SJSA1 (cell line): ENCODE data around the gene CTNNA2. TPM values are rescaled to one million over a fixed set of nuclear protein-coding genes. Genes with fewer than 3 reads are reported as not detected.

ENCODE experiments used
- DNase-seq, 2 experiments: peaks; one replicate each; pipeline ENCODE4 v3.0.0-alpha.2; 2015 to 2020; ENCODE audit warnings: low spot score in 2 of 2, low read depth in 1 of 2
- H3K27ac ChIP-seq: fragments of 250-450 bp; sonication (Bioruptor Pico); 2 replicates; pipeline ENCODE4 v1.5.1; 2020; ENCODE audit warnings: mild to moderate bottlenecking, moderate library complexity
- H3K27me3 ChIP-seq: fragments of 250-450 bp; sonication (Bioruptor Pico); replicated peaks from 2 replicates; pipeline ENCODE4 v1.5.1; 2020; ENCODE audit warnings: mild to moderate bottlenecking, moderate library complexity
- H3K36me3 ChIP-seq: fragments of 250-450 bp; sonication (Bioruptor Pico); 2 replicates; pipeline ENCODE4 v1.5.1; 2020; ENCODE audit warnings: mild to moderate bottlenecking
- H3K4me1 ChIP-seq: fragments of 250-450 bp; sonication (Bioruptor Pico); replicated peaks from 2 replicates; pipeline ENCODE4 v1.6.1; 2021; ENCODE audit warnings: mild to moderate bottlenecking
- H3K4me3 ChIP-seq: fragments of 250-450 bp; sonication (Bioruptor Pico); 2 replicates; pipeline ENCODE4 v1.5.1; 2020; ENCODE audit warnings: mild to moderate bottlenecking
- H3K9me3 ChIP-seq: fragments of 250-450 bp; sonication (Bioruptor Pico); replicated peaks from 2 replicates; pipeline ENCODE4 v1.5.1; 2020; ENCODE audit warnings: mild to moderate bottlenecking
- total RNA-seq: library from RNA; depleted of rRNA; stranded (reverse); fragments of >200 nt; shearing (Covaris generic); gene quantifications from 2 replicates; pipeline ENCODE4 v1.2.3, GENCODE V29; 2014

The CTNNA2 gene
- total RNA-seq, 1 experiment from 2014 or later, result not detected

DNA sequence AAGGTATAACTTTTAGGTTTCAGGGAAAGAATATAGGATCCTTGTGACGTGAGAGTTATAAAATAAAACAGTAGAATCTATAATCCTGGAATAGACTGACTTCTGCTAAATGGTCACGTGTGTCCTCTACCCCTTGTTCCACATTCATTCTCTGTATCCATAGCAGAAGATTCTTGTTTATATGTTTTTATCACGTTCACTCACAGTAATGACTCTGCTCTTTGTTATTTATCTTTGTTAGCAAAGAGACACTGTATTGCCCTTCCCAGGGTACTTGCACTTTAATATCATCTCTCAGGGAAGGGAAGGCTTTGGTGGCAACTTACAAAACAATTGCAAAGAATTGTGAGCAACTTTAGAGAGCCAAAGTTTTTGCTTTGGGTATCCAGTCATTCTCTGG is 997.9 kb downstream of the CTNNA2 start:
- H3K36me3 ChIP-seq, result no peaks in the 10 kb centered on the region
- no peak overlapping the region for H3K4me3 ChIP-seq
- no peak overlapping the region for H3K27ac ChIP-seq
- H3K9me3 ChIP-seq, result no peaks in the 10 kb centered on the region; the same call in 1 of the 2 replicates
- no peaks in the 10 kb centered on the region for H3K27me3 ChIP-seq
- no peak for DNase-seq
- no peaks in the 10 kb centered on the region for H3K4me1 ChIP-seq

DNA sequence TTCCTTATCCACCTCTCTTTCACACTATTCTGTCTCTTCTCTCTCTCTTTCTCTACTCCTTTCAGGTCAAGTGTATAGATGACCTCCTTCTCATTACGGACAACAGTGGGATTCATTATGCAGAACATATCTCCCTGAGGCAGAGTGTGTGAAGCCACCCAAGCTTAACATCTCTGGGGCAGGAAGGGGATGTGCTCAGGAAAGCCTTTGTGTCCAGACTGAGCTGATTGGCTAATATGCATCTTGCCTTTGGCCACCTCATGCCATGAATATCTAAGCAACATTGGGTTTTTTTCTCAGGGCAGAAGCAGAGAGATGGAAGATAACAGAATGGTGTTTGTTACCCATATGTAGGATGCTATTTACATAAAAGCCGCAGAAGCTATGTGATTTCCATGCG is 1003.1 kb downstream of the CTNNA2 start:
- no peak for DNase-seq
- Histone ChIP-seq H3K4me1 (no peaks in the 10 kb centered on the region), H3K36me3 (no peaks in the 10 kb centered on the region), H3K27ac (no peak overlapping the region), H3K27me3 (no peaks in the 10 kb centered on the region), H3K9me3 (no peaks in the 10 kb centered on the region), H3K4me3 (no peak overlapping the region)

DNA sequence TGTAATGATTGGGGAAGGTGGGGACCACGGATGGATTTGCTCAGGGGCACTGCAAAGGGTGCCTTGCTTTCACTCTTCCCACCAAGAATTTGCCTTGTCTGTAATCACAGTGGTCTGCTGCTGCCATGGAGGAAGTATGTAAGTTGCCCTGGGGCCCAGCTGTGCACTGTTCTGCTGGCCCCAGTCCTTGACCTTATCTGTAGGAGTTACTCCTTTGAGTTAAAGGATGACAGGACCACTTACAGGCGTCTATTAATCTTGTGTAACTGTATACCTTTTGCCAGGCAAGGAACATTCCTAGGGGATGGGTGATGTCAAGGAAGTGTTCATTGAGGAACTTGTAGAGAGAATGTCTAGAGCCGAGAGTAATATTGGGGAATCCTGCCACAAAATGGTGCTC is 1004.5 kb downstream of the CTNNA2 start:
- no peaks in the 10 kb centered on the region for H3K36me3 ChIP-seq
- H3K27ac ChIP-seq, result no peak overlapping the region
- DNase-seq, result no peak
- H3K27me3 ChIP-seq, result no peaks in the 10 kb centered on the region
- H3K9me3 ChIP-seq, result no peaks in the 10 kb centered on the region
- H3K4me1 ChIP-seq, result no peaks in the 10 kb centered on the region
- H3K4me3 ChIP-seq, result no peak overlapping the region

DNA sequence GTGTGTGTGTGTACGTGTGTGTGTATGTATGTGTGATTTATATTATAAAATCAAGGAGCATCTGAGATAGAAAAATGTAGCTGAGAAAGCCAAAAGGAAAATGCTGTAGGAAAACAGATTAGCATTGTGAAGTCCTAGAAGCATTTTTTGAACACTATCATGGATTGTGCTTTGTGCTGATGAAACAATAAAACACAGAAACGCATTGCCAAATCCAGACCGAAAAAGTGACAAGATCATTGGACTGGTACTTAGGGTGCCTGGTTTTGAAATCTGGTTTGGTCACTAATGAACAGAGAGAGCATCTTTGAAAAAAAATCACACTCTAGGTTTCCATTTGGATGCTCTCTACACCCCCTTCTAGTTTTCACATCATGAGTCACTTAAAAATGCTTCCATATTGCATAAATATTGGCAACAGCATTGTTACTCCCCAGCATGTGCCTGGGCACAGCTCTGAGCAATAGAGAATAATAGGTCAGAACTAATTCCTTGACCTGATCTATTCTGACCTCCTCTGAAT is 1006.3 kb downstream of the CTNNA2 start:
- Histone ChIP-seq H3K36me3 (no peaks in the 10 kb centered on the region), H3K27ac (no peak overlapping the region), H3K4me3 (no peak overlapping the region), H3K27me3 (no peaks in the 10 kb centered on the region), H3K4me1 (no peaks in the 10 kb centered on the region), H3K9me3 (no peaks in the 10 kb centered on the region)
- no peak for DNase-seq

- Histone ChIP-seq H3K4me3 (no peak overlapping the region), H3K9me3 (no peaks in the 10 kb centered on the region), H3K36me3 (no peaks in the 10 kb centered on the region), H3K4me1 (no peaks in the 10 kb centered on the region), H3K27ac (no peak overlapping the region), H3K27me3 (no peaks in the 10 kb centered on the region)
- no peak for DNase-seq
Measured at GRCh38 chr2:80519699-80520291, 1006.9 kb downstream of the CTNNA2 start.

DNA sequence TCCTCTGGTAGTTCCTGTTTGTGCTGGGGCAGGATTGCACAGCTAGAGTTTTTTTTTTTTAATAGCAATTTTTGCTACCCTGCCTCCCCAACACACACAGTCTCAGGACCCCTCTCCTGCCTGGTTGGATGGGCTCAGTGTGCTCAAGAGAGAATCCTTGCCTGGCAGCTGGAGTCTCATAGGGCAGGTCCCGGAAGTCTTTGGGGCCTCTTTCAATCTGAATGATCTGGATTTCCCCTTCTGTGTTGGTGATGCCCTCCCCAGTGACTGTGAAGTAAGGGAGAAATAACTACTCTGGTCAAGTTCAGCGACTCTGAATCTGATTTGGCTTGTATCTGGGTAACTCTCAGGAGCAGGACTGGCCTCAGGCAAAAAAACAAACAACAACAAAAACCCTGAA is 1012.3 kb downstream of the CTNNA2 start:
- Histone ChIP-seq H3K4me1 (no peaks in the 10 kb centered on the region), H3K36me3 (no peaks in the 10 kb centered on the region), H3K27ac (no peak overlapping the region), H3K27me3 (no peaks in the 10 kb centered on the region), H3K4me3 (no peak overlapping the region), H3K9me3 (no peaks in the 10 kb centered on the region)
- no peak for DNase-seq

GRCh38 chr2:80527119-80527518 is 1014.3 kb downstream of the CTNNA2 start:
- no peak for DNase-seq
- no peaks in the 10 kb centered on the region for H3K27me3 ChIP-seq
- H3K27ac ChIP-seq, result no peak overlapping the region
- no peaks in the 10 kb centered on the region for H3K9me3 ChIP-seq
- H3K4me1 ChIP-seq, result no peaks in the 10 kb centered on the region
- H3K36me3 ChIP-seq, result no peaks in the 10 kb centered on the region
- H3K4me3 ChIP-seq, result no peak overlapping the region

DNA sequence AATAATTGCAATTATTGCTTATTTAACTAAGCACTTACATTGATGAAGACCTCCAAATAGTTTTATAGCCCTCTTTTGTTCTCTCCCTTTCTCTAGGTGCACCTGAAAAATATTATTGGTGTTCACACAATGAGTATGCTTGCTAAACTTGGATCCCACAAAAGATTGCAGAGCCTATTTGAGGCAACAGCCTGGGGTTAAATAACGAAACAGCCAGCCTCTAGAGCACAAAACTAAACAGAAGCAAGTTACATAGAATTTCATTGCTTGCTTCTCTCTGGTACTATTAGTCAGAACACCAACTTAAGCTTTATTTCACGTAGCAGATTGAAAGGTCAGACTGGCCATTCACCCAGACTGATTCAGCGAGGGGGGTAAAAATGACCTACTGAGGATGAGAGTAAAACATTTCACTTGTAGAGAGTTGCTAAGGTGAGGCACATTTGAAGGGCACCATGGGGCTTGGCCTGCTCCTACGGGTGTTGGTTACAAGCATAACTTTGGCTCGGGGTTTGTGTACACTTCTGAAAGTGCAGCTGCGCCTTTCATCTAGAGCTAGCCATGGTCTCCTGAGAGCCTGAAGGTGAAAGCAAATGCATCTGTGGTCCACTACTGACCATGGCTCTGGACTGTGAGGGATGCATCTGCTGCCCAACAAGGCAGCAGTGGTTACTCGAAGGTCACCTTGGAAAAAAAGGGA is 1016.8 kb downstream of the CTNNA2 start:
- Histone ChIP-seq H3K36me3 (no peaks in the 10 kb centered on the region), H3K4me1 (no peaks in the 10 kb centered on the region), H3K27ac (no peak overlapping the region), H3K27me3 (no peaks in the 10 kb centered on the region), H3K4me3 (no peak overlapping the region), H3K9me3 (no peaks in the 10 kb centered on the region)
- no peak for DNase-seq

- H3K27ac ChIP-seq, result no peak overlapping the region
- H3K4me3 ChIP-seq, result no peak overlapping the region
- H3K9me3 ChIP-seq, result no peaks in the 10 kb centered on the region
- H3K4me1 ChIP-seq, result no peaks in the 10 kb centered on the region
- H3K36me3 ChIP-seq, result no peaks in the 10 kb centered on the region
- no peaks in the 10 kb centered on the region for H3K27me3 ChIP-seq
- DNase-seq, result no peak
Measured at GRCh38 chr2:80530442-80531064, 1017.7 kb downstream of the CTNNA2 start.

- no peaks in the 10 kb centered on the region for H3K4me1 ChIP-seq
- DNase-seq, result no peak
- no peaks in the 10 kb centered on the region for H3K36me3 ChIP-seq
- no peak overlapping the region for H3K27ac ChIP-seq
- H3K4me3 ChIP-seq, result no peak overlapping the region
- H3K27me3 ChIP-seq, result no peaks in the 10 kb centered on the region
- H3K9me3 ChIP-seq, result no peaks in the 10 kb centered on the region
Measured at GRCh38 chr2:80531319-80531718, 1018.5 kb downstream of the CTNNA2 start.

DNA sequence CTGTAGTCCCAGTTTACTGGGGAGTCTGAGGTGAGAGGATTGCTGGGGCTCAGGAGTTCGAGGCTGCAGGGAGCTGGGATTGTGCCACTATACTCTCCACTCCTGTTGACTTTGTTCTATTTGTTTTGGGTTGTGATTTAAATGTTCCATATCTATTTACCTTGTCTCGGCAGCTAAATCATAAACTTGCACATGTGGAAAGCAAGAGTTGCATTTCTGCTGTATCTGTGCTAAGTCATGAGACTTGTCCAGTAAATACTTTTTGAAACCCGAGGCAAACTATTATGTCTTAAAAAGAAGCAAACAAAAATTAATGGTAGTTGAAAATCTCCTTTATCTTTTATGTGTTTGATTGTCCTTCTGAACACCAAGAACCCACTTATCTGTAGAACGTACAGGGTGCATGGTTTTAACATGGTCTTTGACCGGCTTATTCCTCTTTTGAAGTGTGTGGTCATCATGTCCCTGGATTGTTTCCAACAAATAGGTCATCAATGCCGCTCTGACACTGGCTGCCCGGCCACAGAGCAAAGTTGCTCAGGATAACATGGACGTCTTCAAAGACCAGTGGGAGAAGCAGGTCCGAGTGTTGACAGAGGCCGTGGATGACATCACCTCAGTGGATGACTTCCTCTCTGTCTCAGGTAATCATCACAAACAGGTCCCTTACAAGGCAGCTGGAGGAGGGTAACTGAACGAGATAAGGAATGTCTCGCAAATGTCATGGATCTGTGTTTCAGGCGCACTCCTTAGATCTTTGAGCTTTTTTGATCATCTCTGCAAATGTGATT is 1032.8 kb downstream of the CTNNA2 start:
- DNase-seq, result no peak
- Histone ChIP-seq H3K36me3 (no peaks in the 10 kb centered on the region), H3K9me3 (no peaks in the 10 kb centered on the region), H3K4me3 (no peak overlapping the region), H3K27me3 (no peaks in the 10 kb centered on the region), H3K4me1 (no peaks in the 10 kb centered on the region), H3K27ac (no peak overlapping the region)

DNA sequence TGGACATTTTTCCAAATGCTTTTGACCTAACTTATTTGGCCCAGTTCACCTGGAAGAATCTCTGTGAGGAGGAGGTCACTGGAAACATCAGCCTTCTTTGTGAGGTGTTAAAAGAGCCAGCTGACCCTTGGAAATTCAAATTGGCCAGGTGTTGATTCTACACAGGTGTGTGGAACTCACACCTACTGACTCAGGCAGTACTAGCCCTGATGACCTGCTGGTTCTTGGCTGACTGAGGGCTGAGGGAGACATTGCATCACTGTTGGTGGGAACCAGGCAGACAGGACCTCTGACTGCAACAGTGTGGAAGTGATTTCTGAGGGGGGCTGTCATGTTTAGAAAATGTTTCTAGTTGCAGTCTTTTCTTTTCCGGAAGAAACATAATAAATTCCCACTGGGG is 1033.9 kb downstream of the CTNNA2 start:
- DNase-seq, result no peak
- Histone ChIP-seq H3K27ac (no peak overlapping the region), H3K36me3 (no peaks in the 10 kb centered on the region), H3K4me3 (no peak overlapping the region), H3K4me1 (no peaks in the 10 kb centered on the region), H3K9me3 (no peaks in the 10 kb centered on the region), H3K27me3 (no peaks in the 10 kb centered on the region)

DNA sequence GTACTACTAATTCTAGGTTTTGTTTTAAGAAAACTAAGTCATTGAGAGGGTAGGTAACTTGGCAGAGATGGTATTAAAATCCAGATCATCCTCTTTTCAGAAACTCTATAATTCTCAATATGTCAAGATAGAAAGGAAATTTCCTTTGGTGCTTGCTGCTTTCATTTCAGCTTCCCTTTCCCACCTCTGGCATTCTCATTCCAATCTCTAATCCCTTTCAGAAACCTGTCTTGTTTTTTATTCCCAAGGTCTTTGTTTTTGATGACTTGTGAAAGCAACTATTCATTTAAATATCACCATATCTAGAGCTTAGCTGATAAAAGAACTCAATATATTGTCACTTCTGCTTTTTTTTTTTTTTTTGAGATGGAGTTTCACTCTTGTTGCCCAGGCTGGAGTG is 1034.5 kb downstream of the CTNNA2 start:
- DNase-seq, result no peak
- no peak overlapping the region for H3K27ac ChIP-seq
- no peaks in the 10 kb centered on the region for H3K4me1 ChIP-seq
- no peaks in the 10 kb centered on the region for H3K36me3 ChIP-seq
- no peaks in the 10 kb centered on the region; the same call in 1 of the 2 replicates for H3K9me3 ChIP-seq
- H3K4me3 ChIP-seq, result no peak overlapping the region
- no peaks in the 10 kb centered on the region for H3K27me3 ChIP-seq

DNA sequence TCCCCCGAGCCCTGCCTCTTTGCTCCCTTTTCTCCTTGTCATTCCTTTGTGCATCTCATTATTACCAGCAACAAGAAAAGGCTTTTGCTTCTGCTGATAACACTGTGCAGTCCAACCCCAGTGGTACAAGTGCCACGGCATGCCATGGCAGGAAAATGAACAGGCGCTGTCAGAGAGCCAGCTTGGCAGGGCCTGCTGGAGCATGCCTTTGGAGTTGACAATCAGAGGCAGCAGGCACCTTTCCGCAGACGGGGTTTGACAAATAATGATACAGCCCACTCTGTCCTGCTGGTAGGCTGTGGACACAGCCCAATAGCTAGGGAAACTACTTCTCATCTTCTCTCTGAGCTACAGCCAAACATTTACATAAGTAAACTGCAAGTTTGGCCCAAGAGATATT is 1035.6 kb downstream of the CTNNA2 start:
- Histone ChIP-seq H3K27me3 (no peaks in the 10 kb centered on the region), H3K4me1 (no peaks in the 10 kb centered on the region), H3K27ac (no peak overlapping the region), H3K4me3 (no peak overlapping the region), H3K36me3 (no peaks in the 10 kb centered on the region), H3K9me3 (no peaks in the 10 kb centered on the region; the same call in 1 of the 2 replicates)
- no peak for DNase-seq
